ENCODE measurements around the gene PCOLCE2. TPM values are rescaled to one million over a fixed set of nuclear protein-coding genes. Genes with fewer than 3 reads are reported as not detected.
A peak's percentile ranks its signal among the peaks of the same experiment; 100 is the strongest.

PCOLCE2 gene
- total and polyA plus RNA-seq, 2 donors (not counting 1 experiment from before 2014, with no cell fraction given): 4.8 to 26.3 TPM

DNA sequence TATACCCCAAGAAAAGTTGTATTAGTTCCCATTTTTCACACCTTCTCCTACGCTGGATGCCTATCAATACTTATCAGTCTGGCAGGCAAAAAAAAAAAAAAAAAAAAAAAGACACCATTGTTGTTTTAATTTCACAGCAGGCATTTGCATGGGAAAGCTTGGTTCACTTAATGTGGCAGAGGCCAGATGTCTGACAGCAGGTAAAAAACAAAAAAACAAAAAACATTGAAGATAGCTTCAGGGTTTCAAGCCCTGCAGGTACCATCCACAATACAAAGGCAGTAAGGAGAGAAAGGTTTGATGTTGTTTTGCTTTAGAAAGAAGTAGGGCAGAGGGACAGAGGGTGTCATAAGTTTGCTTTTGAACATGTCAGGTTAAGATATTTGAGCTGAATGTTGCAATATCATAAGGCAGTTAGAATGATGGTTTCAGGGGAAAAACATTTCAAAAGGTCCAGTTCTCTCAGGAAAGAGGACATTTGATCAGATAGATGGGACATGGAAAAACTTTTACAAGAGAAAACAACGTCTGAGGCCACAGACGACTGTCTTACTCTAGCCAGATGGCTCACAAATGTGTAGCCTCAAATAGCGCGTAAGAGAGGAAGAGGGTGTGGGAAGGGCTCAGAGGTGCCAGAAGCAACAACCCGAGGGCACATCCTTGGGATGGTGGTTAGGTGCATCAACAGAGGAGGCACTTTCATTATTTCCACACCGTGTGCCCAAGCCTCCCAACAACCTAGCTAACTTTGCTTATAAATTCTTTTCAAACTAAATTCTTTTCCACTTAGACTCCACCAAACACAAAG is 25.7 kb downstream of the PCOLCE2 start:
- H3K9me3 ChIP-seq (ENCODE audit: control insufficient read depth, insufficient read depth, low read depth, low read length): no peaks in the 10 kb centered on the region
- no peaks in the 10 kb centered on the region for H4K20me1 ChIP-seq (ENCODE audit: control insufficient read depth, extremely low read depth, insufficient read depth, low read length)
- H3K4me3 ChIP-seq (replicated peaks in 1 of 4; ENCODE audit: control extremely low read depth in 1 of 4, insufficient read depth in 1 of 4, low read depth in 3 of 4, low read length in 4 of 4): no peak overlapping the region
- H2AFZ ChIP-seq (ENCODE audit: low read length): no peak overlapping the region
- no peaks in the 10 kb centered on the region for H3K36me3 ChIP-seq (ENCODE audit: control insufficient read depth, insufficient read depth, low read length)
- TF ChIP-seq, protein P1, sequence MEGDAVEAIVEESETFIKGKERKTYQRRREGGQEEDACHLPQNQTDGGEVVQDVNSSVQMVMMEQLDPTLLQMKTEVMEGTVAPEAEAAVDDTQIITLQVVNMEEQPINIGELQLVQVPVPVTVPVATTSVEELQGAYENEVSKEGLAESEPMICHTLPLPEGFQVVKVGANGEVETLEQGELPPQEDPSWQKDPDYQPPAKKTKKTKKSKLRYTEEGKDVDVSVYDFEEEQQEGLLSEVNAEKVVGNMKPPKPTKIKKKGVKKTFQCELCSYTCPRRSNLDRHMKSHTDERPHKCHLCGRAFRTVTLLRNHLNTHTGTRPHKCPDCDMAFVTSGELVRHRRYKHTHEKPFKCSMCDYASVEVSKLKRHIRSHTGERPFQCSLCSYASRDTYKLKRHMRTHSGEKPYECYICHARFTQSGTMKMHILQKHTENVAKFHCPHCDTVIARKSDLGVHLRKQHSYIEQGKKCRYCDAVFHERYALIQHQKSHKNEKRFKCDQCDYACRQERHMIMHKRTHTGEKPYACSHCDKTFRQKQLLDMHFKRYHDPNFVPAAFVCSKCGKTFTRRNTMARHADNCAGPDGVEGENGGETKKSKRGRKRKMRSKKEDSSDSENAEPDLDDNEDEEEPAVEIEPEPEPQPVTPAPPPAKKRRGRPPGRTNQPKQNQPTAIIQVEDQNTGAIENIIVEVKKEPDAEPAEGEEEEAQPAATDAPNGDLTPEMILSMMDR (conservative IDR thresholded peaks at IDR 0.05 in 1 of 2, IDR thresholded peaks at IDR 0.05 in 1 of 2; ENCODE audit: low read depth in 1 of 2, low read length in 2 of 2): no peak
- TF ChIP-seq EZH2 (IDR thresholded peaks at IDR 0.05; ENCODE audit: low read length, missing control alignments): no peak
- no peaks in the 10 kb centered on the region for H3K27me3 ChIP-seq (ENCODE audit: control insufficient read depth, insufficient read depth, low read length)
- peak in 1 of 2 donors; percentile 65 for DNase-seq (ENCODE audit: low read depth in 2 of 2)
- H3K27ac ChIP-seq (ENCODE audit: insufficient read depth, low read length): no peak overlapping the region
- no peaks in the 10 kb centered on the region for H3K79me2 ChIP-seq (ENCODE audit: control insufficient read depth, insufficient read depth, low read length)
- no peaks in the 10 kb centered on the region for H3K4me1 ChIP-seq (ENCODE audit: control insufficient read depth, extremely low read depth, insufficient read depth, low read length)
- no peak overlapping the region for H3K9ac ChIP-seq (ENCODE audit: insufficient read depth, low read length)
- no peak overlapping the region for H3K4me2 ChIP-seq (ENCODE audit: extremely low read depth, insufficient read depth, low read length)

DNA sequence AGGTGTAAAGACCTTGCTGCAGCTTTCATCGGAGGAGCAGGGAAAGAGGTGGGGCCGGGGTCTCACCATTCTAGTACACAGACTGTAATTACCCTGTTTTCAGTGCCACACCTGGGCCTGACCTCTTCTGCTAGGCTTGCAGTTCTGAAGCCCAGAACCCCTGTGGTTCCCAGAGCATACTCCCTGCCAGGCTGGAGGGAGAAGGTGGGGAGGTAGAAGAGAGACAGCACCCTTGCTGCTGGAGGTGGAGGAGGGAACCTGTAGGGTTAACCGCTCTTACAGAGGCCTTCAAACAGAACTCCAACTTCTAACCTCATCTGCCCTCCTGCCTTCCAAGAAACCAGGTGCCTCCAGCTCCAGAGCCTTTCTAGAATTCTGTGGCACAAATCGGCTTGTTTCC is 27.0 kb downstream of the PCOLCE2 start:
- Histone ChIP-seq H3K9me3 (ENCODE audit: control insufficient read depth, insufficient read depth, low read depth, low read length) (no peaks in the 10 kb centered on the region), H4K20me1 (ENCODE audit: control insufficient read depth, extremely low read depth, insufficient read depth, low read length) (no peaks in the 10 kb centered on the region), H3K27ac (ENCODE audit: insufficient read depth, low read length) (no peak overlapping the region), H3K9ac (ENCODE audit: insufficient read depth, low read length) (no peak overlapping the region), H3K4me3 (replicated peaks in 1 of 4; ENCODE audit: control extremely low read depth in 1 of 4, insufficient read depth in 1 of 4, low read depth in 3 of 4, low read length in 4 of 4) (no peak overlapping the region), H2AFZ (ENCODE audit: low read length) (no peak overlapping the region), H3K4me1 (ENCODE audit: control insufficient read depth, extremely low read depth, insufficient read depth, low read length) (no peaks in the 10 kb centered on the region), H3K36me3 (ENCODE audit: control insufficient read depth, insufficient read depth, low read length) (no peaks in the 10 kb centered on the region), H3K27me3 (ENCODE audit: control insufficient read depth, insufficient read depth, low read length) (no peaks in the 10 kb centered on the region), H3K79me2 (ENCODE audit: control insufficient read depth, insufficient read depth, low read length) (no peaks in the 10 kb centered on the region), H3K4me2 (ENCODE audit: extremely low read depth, insufficient read depth, low read length) (no peak overlapping the region)
- TF ChIP-seq, protein P1 (conservative IDR thresholded peaks at IDR 0.05 in 1 of 2, IDR thresholded peaks at IDR 0.05 in 1 of 2; ENCODE audit: low read depth in 1 of 2, low read length in 2 of 2): no peak
- TF ChIP-seq EZH2 (IDR thresholded peaks at IDR 0.05; ENCODE audit: low read length, missing control alignments): no peak
- DNase-seq (ENCODE audit: low read depth in 2 of 2): no peak

DNA sequence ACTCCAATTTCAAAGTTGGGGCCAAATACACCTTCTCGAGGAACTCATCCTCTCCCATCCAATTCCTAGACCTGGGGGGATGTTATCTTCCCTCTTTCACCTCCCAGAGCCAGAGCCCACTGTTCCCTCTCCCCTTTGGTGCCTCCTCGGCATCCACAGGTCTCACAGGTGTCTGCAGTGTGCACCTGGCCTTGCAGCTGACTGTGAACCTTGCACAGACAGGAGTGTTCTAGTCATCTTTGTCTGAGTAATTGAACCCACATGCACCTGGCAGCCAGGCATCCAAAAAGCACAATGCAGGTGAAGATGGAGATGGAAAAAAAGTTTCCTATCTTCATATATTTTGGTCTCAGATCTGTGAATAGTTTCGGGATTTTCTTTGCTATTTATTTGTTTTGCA is 30.8 kb downstream of the PCOLCE2 start:
- no peak overlapping the region for H3K27ac ChIP-seq (ENCODE audit: insufficient read depth, low read length)

More for the DNA sequence above, 30.8 kb downstream of the PCOLCE2 start:
- no peak for DNase-seq (ENCODE audit: low read depth in 2 of 2)
- no peak for TF ChIP-seq EZH2 (IDR thresholded peaks at IDR 0.05; ENCODE audit: low read length, missing control alignments)
- TF ChIP-seq, protein P1 (conservative IDR thresholded peaks at IDR 0.05 in 1 of 2, IDR thresholded peaks at IDR 0.05 in 1 of 2; ENCODE audit: low read depth in 1 of 2, low read length in 2 of 2): no peak
- Histone ChIP-seq H3K4me3 (replicated peaks in 1 of 4; ENCODE audit: control extremely low read depth in 1 of 4, insufficient read depth in 1 of 4, low read depth in 3 of 4, low read length in 4 of 4) (no peak overlapping the region), H2AFZ (ENCODE audit: low read length) (no peak overlapping the region), H3K9me3 (ENCODE audit: control insufficient read depth, insufficient read depth, low read depth, low read length) (no peaks in the 10 kb centered on the region), H3K4me2 (ENCODE audit: extremely low read depth, insufficient read depth, low read length) (no peak overlapping the region), H4K20me1 (ENCODE audit: control insufficient read depth, extremely low read depth, insufficient read depth, low read length) (no peaks in the 10 kb centered on the region), H3K79me2 (ENCODE audit: control insufficient read depth, insufficient read depth, low read length) (no peaks in the 10 kb centered on the region), H3K36me3 (ENCODE audit: control insufficient read depth, insufficient read depth, low read length) (no peaks in the 10 kb centered on the region), H3K9ac (ENCODE audit: insufficient read depth, low read length) (no peak overlapping the region), H3K4me1 (ENCODE audit: control insufficient read depth, extremely low read depth, insufficient read depth, low read length) (no peaks in the 10 kb centered on the region), H3K27me3 (ENCODE audit: control insufficient read depth, insufficient read depth, low read length) (no peaks in the 10 kb centered on the region)
